SH-SY5Y (cell line): Measurements from ENCODE around the gene FCGBP.

Experiments used
- GATA2 ChIP-seq: IDR thresholded peaks from 2 replicates; pipeline ENCODE4 v1.6.1; 2011; ENCODE audit warnings: mild to moderate bottlenecking, low read depth, low read length
- GATA3 ChIP-seq: IDR thresholded peaks from 2 replicates; pipeline ENCODE4 v1.6.1; 2011; ENCODE audit warnings: low read depth, mild to moderate bottlenecking, low read length, moderate library complexity

DNA sequence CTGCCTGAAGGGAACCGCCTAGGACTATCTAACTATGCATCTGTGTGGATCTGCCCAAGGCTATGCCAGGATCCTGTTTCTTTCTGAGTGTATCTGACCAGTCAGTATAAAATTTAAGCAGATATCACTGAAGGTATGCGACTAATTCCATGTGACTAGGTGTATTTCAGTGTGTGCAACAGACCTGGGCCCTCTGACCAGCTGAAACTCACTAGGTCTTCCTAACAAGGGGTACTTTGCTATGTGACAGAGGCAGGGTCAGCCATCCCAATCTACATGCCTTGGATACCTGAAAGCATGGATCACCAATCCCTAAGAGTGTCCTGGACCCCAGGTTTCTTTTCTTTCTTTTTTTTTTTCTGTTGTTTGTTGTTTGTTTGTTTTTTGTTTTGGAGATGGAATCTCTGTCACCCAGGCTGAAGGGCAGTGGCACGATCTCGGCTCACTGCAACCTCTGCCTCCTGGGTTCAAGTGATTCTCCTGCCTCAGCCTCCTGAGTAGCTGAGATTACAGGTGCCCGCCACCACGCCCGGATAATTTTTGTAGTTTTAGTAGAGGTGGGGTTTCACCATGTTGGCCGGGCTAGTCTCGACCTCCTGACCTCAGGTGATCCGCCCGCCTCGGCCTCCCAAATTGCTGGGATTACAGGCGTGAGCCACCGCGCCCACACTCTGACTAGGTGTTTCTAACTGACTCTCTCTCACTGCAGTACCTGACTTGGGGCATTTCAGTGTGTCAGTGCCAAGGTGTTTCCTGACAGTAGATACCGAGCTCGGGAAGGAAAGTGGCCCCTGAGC lies 43.5 kb downstream of the FCGBP start:
- no peak for TF ChIP-seq GATA2
- no peak for TF ChIP-seq GATA3
